HG03175 (cell line): ENCODE data around the gene SPACA9.

Experiments used
- ATAC-seq: cut with Tn5 transposase; IDR thresholded peaks from one replicate; pipeline ENCODE4 v1.9.1; 2021; ENCODE audit warnings: mild to moderate bottlenecking, moderate library complexity; ENCODE audit not compliant: unreplicated experiment

SPACA9 gene

DNA sequence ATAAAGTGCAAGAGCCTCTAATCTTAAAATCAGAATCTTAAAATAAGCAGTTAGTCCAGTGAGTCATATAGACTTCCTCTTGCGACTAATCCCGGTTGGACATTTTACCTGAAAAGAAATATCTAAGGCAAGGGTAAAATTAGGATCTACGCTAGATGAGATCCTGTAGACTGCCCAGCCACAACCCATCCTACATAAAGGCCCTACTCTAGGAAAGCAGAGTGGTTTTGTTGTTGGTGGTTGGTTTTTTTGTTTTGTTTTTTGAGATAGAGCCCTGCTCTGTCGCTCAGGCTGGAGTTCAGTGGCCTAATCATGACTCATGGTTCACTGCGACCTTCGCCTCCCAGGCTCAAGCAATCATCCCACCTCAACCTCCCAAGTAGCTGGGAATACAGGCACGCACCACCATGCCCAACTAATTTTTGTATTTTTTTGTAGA lies 58.8 kb downstream of the SPACA9 start:
- no peak for ATAC-seq

DNA sequence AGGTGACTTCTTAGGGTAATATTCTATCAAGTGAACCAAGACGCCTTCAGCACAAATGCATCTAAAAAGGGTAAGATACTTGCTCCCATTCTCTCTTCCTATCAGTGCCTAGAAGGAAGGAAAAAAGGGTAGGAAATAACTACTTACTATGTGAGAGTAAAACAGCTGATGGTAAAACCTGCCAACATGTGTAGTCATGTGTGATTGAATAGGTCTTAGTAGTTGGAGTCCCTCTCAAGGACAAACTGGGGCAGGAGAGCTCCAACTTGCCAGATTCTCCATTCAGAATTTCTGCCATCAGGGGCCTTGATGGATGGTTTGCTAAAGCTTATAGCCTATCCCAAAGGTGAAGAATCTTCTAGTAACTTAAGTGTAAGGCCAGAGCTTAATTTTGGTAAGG lies 60.5 kb downstream of the SPACA9 start:
- ATAC-seq = no peak
